GM23338 (cell line): ENCODE measurements around the gene ADCY5. TPM values are rescaled to one million over a fixed set of nuclear protein-coding genes. Genes with fewer than 3 reads are reported as not detected.

Experiments used
- ATAC-seq: fragments of 200-7000 bp; cut with Tn5 transposase; 3 replicates; pipeline ENCODE4 v1.9.1; 2020
- DNase-seq: peaks from one replicate; pipeline ENCODE4 v3.0.0-alpha.2; 2015; ENCODE audit warnings: low spot score
- H2AFZ ChIP-seq: fragments of 200-600 bp; sonication (generic); 2 replicates; pipeline ENCODE4 v1.8.0; 2016; ENCODE audit warnings: antibody characterized with exemption, mild to moderate bottlenecking, moderate library complexity
- H3F3A ChIP-seq: fragments of 200-600 bp; sonication (generic); replicated peaks from 2 replicates; pipeline ENCODE4 v1.8.0; 2017; ENCODE audit warnings: antibody characterized with exemption, mixed run types, low read depth
- H3K27ac ChIP-seq: fragments of 200-600 bp; sonication (generic); 2 replicates; pipeline ENCODE4 v1.6.1; 2016; ENCODE audit warnings: low read depth
- H3K27me3 ChIP-seq: fragments of 200-600 bp; sonication (generic); 2 replicates; pipeline ENCODE4 v1.8.0; 2016; ENCODE audit warnings: mild to moderate bottlenecking, mixed run types, moderate library complexity; ENCODE audit not compliant: insufficient read depth
- H3K36me3 ChIP-seq: fragments of 200-600 bp; sonication (generic); 2 replicates; pipeline ENCODE4 v1.8.0; 2016; ENCODE audit warnings: mild to moderate bottlenecking; ENCODE audit not compliant: insufficient read depth
- H3K4me1 ChIP-seq: fragments of 200-600 bp; sonication (generic); 2 replicates; pipeline ENCODE4 v1.8.0; 2016; ENCODE audit warnings: mild to moderate bottlenecking, moderate library complexity; ENCODE audit not compliant: insufficient read depth
- H3K4me2 ChIP-seq: fragments of 200-600 bp; sonication (generic); 2 replicates; pipeline ENCODE4 v1.7.1; 2017; ENCODE audit warnings: mixed run types
- H3K4me3 ChIP-seq: fragments of 200-600 bp; sonication (generic); 2 replicates; pipeline ENCODE4 v1.6.1; 2016; ENCODE audit warnings: mixed run types
- H3K79me2 ChIP-seq: fragments of 200-600 bp; sonication (generic); replicated peaks from 2 replicates; pipeline ENCODE4 v1.8.0; 2017; ENCODE audit warnings: mild to moderate bottlenecking; ENCODE audit not compliant: insufficient read depth
- H3K9me2 ChIP-seq: fragments of 200-600 bp; sonication (generic); 2 replicates; pipeline ENCODE4 v1.8.0; 2017; ENCODE audit not compliant: insufficient read depth
- H4K20me1 ChIP-seq: fragments of 200-600 bp; sonication (generic); replicated peaks from 2 replicates; pipeline ENCODE4 v1.8.0; 2017; ENCODE audit warnings: mild to moderate bottlenecking; ENCODE audit not compliant: insufficient read depth
- H3K27ac Mint-ChIP-seq: 2 replicates; pipeline ENCODE4 v1.8.0; 2020; ENCODE audit warnings: inconsistent platforms, mild to moderate bottlenecking, moderate library complexity, mixed read lengths
- H3K27me3 Mint-ChIP-seq: 3 replicates; pipeline ENCODE4 v1.8.0; 2022; ENCODE audit warnings: low read depth, mild to moderate bottlenecking, moderate library complexity, mixed read lengths, inconsistent platforms; ENCODE audit not compliant: insufficient read depth, poor library complexity
- H3K36me3 Mint-ChIP-seq: 3 replicates; pipeline ENCODE4 v1.8.0; 2021; ENCODE audit warnings: low read depth, mild to moderate bottlenecking, inconsistent platforms, moderate library complexity, mixed read lengths
- H3K4me1 Mint-ChIP-seq: 3 replicates; pipeline ENCODE4 v1.8.0; 2020; ENCODE audit warnings: mild to moderate bottlenecking, inconsistent platforms, mixed read lengths
- H3K4me3 Mint-ChIP-seq: 3 replicates; pipeline ENCODE4 v1.8.0; 2021; ENCODE audit warnings: moderate library complexity, mild to moderate bottlenecking, inconsistent platforms, mixed read lengths
- H3K9me3 Mint-ChIP-seq: 3 replicates; pipeline ENCODE4 v1.8.0; 2020; ENCODE audit warnings: moderate library complexity, mild to moderate bottlenecking, inconsistent platforms, mixed read lengths
- CREB1 ChIP-seq: fragments of 250-450 bp; sonication (Bioruptor Pico); IDR thresholded peaks from 2 replicates; pipeline ENCODE4 v1.5.0; 2020; ENCODE audit warnings: low read depth, mild to moderate bottlenecking, moderate library complexity
- EZH2 ChIP-seq: fragments of 200-600 bp; sonication (generic); IDR thresholded peaks from one replicate; pipeline ENCODE4 v1.8.0; 2017; ENCODE audit warnings: antibody characterized with exemption, mild to moderate bottlenecking, low read depth; ENCODE audit not compliant: unreplicated experiment
- EZH2phosphoT487 ChIP-seq: fragments of 200-600 bp; sonication (generic); IDR thresholded peaks from one replicate; pipeline ENCODE4 v1.8.1; 2018; ENCODE audit warnings: antibody characterized with exemption; ENCODE audit not compliant: unreplicated experiment
- JUNB ChIP-seq: IDR thresholded peaks from one replicate; pipeline ENCODE4 v1.6.1; 2016; ENCODE audit warnings: antibody characterized with exemption; ENCODE audit not compliant: unreplicated experiment
- NANOG ChIP-seq: IDR thresholded peaks from 2 replicates; pipeline ENCODE4 v1.6.1; 2016; ENCODE audit warnings: antibody characterized with exemption, borderline replicate concordance
- POLR2AphosphoS5 ChIP-seq: IDR thresholded peaks from 2 replicates; pipeline ENCODE4 v1.6.1; 2016; ENCODE audit warnings: antibody characterized with exemption, low read depth
- STAT1 ChIP-seq: IDR thresholded peaks from one replicate; pipeline ENCODE4 v1.6.1; 2016; ENCODE audit warnings: antibody characterized with exemption; ENCODE audit not compliant: unreplicated experiment
- ZNF114 ChIP-seq: fragments of 250-450 bp; sonication (Bioruptor Pico); IDR thresholded peaks from 2 replicates; pipeline ENCODE4 v1.5.0; 2020; ENCODE audit warnings: mild to moderate bottlenecking, moderate library complexity
- ZNF331 ChIP-seq: fragments of 250-450 bp; sonication (Bioruptor Pico); IDR thresholded peaks from 2 replicates; pipeline ENCODE4 v1.5.0; 2020; ENCODE audit warnings: low read depth, mild to moderate bottlenecking, moderate library complexity
- polyA plus RNA-seq: library from polyadenylated mRNA; unstranded; fragments of >200 nt; fragmentation: Nextera tagmentation; extraction: Ambion mirVana; gene quantifications from 2 replicates; pipeline ENCODE4 v1.2.1, GENCODE V29; 2016
- total RNA-seq: library from RNA; depleted of rRNA; stranded (reverse); fragments of >200 nt; shearing (Covaris generic); gene quantifications from 2 replicates; pipeline ENCODE4 v1.2.3, GENCODE V29; 2014
- TF ChIP-seq, protein P1 (sequence below): IDR thresholded peaks from 2 replicates; pipeline ENCODE4 v1.6.1; 2016; ENCODE audit warnings: antibody characterized with exemption
- TF ChIP-seq, protein P2 (sequence below): fragments of 250-450 bp; sonication (Bioruptor Pico); IDR thresholded peaks from 2 replicates; pipeline ENCODE4 v1.5.0; 2020; ENCODE audit warnings: mild to moderate bottlenecking, moderate library complexity
- TF ChIP-seq, protein P3 (sequence below), 2 experiments: fragments of 200-600 bp in 1 of 2; sonication (generic) in 1 of 2; conservative IDR thresholded peaks; 2 replicates each; pipeline versions ENCODE4 v1.5.1 to v1.6.1; 2016 to 2017; ENCODE audit warnings: antibody characterized with exemption in 2 of 2, low read depth in 2 of 2, mild to moderate bottlenecking in 2 of 2, moderate library complexity in 1 of 2
- TF ChIP-seq, protein P4 (sequence below): IDR thresholded peaks from one replicate; pipeline ENCODE4 v1.6.1; 2018; ENCODE audit warnings: antibody characterized with exemption; ENCODE audit not compliant: unreplicated experiment

Gene ADCY5
- total and polyA plus RNA-seq, 2 experiments from 2014 or later: 3.5 to 10.2 TPM

DNA sequence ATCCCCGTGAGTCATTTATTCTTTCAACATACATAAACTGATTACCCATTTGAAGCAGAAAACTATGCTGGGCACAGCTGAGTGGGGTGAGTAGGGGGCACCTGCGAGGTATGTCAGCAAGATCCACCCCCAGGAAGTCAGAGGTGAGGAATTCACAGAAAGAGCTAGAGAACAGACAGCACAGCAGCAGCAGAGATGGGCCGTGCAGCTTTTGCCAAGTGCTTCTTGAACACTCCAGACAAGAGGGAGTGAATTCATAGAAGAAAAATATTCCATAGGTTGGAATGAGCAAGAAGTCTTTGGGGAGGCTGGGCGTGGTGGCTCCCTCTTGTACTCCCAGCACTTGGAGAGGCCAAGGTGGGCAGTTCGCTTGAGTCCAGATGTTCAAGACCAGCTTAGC lies 9.4 kb upstream of the ADCY5 start:
- H3F3A ChIP-seq: no peaks in the 10 kb centered on the region
- Mint-ChIP-seq H3K36me3 (no peaks in the 10 kb centered on the region), H3K4me3 (no peak overlapping the region), H3K27me3 (peaks cover 10% of the 10 kb centered on the region), H3K9me3 (no peaks in the 10 kb centered on the region), H3K27ac (peak overlapping the region; percentile 6; the same call in 1 of the 2 replicates), H3K4me1 (peaks cover 35% of the 10 kb centered on the region)
- H3K4me1 ChIP-seq: peaks cover 25% of the 10 kb centered on the region
- H4K20me1 ChIP-seq: no peaks in the 10 kb centered on the region
- H3K27ac ChIP-seq: no peak overlapping the region
- no peak overlapping the region for H3K4me3 ChIP-seq
- peaks cover 7% of the 10 kb centered on the region; the same call in 1 of the 2 replicates for H3K9me2 ChIP-seq
- H3K4me2 ChIP-seq: peak overlapping the region; percentile 63
- H3K27me3 ChIP-seq: no peaks in the 10 kb centered on the region
- H2AFZ ChIP-seq: no peak overlapping the region
- H3K36me3 ChIP-seq: no peaks in the 10 kb centered on the region
- ATAC-seq: no peak
- H3K79me2 ChIP-seq: no peaks in the 10 kb centered on the region
- DNase-seq: no peak
- TF ChIP-seq, protein P1, sequence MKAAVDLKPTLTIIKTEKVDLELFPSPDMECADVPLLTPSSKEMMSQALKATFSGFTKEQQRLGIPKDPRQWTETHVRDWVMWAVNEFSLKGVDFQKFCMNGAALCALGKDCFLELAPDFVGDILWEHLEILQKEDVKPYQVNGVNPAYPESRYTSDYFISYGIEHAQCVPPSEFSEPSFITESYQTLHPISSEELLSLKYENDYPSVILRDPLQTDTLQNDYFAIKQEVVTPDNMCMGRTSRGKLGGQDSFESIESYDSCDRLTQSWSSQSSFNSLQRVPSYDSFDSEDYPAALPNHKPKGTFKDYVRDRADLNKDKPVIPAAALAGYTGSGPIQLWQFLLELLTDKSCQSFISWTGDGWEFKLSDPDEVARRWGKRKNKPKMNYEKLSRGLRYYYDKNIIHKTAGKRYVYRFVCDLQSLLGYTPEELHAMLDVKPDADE: no peak
- TF ChIP-seq NANOG (no peak), CREB1 (CRISPR knock-in tag) (no peak), STAT1 (no peak), EZH2phosphoT487 (no peak), JUNB (no peak), ZNF114 (CRISPR knock-in tag) (no peak), ZNF331 (no peak), POLR2AphosphoS5 (no peak), EZH2 (no peak)
- TF ChIP-seq, protein P2, sequence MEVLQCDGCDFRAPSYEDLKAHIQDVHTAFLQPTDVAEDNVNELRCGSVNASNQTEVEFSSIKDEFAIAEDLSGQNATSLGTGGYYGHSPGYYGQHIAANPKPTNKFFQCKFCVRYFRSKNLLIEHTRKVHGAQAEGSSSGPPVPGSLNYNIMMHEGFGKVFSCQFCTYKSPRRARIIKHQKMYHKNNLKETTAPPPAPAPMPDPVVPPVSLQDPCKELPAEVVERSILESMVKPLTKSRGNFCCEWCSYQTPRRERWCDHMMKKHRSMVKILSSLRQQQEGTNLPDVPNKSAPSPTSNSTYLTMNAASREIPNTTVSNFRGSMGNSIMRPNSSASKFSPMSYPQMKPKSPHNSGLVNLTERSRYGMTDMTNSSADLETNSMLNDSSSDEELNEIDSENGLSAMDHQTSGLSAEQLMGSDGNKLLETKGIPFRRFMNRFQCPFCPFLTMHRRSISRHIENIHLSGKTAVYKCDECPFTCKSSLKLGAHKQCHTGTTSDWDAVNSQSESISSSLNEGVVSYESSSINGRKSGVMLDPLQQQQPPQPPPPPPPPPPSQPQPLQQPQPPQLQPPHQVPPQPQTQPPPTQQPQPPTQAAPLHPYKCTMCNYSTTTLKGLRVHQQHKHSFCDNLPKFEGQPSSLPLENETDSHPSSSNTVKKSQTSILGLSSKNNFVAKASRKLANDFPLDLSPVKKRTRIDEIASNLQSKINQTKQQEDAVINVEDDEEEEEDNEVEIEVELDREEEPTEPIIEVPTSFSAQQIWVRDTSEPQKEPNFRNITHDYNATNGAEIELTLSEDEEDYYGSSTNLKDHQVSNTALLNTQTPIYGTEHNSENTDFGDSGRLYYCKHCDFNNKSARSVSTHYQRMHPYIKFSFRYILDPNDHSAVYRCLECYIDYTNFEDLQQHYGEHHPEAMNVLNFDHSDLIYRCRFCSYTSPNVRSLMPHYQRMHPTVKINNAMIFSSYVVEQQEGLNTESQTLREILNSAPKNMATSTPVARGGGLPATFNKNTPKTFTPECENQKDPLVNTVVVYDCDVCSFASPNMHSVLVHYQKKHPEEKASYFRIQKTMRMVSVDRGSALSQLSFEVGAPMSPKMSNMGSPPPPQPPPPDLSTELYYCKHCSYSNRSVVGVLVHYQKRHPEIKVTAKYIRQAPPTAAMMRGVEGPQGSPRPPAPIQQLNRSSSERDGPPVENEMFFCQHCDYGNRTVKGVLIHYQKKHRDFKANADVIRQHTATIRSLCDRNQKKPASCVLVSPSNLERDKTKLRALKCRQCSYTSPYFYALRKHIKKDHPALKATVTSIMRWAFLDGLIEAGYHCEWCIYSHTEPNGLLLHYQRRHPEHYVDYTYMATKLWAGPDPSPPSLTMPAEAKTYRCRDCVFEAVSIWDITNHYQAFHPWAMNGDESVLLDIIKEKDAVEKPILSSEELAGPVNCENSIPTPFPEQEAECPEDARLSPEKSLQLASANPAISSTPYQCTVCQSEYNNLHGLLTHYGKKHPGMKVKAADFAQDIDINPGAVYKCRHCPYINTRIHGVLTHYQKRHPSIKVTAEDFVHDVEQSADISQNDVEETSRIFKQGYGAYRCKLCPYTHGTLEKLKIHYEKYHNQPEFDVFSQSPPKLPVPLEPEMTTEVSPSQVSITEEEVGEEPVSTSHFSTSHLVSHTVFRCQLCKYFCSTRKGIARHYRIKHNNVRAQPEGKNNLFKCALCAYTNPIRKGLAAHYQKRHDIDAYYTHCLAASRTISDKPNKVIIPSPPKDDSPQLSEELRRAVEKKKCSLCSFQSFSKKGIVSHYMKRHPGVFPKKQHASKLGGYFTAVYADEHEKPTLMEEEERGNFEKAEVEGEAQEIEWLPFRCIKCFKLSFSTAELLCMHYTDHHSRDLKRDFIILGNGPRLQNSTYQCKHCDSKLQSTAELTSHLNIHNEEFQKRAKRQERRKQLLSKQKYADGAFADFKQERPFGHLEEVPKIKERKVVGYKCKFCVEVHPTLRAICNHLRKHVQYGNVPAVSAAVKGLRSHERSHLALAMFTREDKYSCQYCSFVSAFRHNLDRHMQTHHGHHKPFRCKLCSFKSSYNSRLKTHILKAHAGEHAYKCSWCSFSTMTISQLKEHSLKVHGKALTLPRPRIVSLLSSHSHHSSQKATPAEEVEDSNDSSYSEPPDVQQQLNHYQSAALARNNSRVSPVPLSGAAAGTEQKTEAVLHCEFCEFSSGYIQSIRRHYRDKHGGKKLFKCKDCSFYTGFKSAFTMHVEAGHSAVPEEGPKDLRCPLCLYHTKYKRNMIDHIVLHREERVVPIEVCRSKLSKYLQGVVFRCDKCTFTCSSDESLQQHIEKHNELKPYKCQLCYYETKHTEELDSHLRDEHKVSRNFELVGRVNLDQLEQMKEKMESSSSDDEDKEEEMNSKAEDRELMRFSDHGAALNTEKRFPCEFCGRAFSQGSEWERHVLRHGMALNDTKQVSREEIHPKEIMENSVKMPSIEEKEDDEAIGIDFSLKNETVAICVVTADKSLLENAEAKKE (CRISPR knock-in tag): no peak
- TF ChIP-seq, protein P3, sequence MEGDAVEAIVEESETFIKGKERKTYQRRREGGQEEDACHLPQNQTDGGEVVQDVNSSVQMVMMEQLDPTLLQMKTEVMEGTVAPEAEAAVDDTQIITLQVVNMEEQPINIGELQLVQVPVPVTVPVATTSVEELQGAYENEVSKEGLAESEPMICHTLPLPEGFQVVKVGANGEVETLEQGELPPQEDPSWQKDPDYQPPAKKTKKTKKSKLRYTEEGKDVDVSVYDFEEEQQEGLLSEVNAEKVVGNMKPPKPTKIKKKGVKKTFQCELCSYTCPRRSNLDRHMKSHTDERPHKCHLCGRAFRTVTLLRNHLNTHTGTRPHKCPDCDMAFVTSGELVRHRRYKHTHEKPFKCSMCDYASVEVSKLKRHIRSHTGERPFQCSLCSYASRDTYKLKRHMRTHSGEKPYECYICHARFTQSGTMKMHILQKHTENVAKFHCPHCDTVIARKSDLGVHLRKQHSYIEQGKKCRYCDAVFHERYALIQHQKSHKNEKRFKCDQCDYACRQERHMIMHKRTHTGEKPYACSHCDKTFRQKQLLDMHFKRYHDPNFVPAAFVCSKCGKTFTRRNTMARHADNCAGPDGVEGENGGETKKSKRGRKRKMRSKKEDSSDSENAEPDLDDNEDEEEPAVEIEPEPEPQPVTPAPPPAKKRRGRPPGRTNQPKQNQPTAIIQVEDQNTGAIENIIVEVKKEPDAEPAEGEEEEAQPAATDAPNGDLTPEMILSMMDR (conservative IDR thresholded peaks at IDR 0.05; ENCODE audit: low read depth in 2 of 2): no peak
- TF ChIP-seq, protein P4, sequence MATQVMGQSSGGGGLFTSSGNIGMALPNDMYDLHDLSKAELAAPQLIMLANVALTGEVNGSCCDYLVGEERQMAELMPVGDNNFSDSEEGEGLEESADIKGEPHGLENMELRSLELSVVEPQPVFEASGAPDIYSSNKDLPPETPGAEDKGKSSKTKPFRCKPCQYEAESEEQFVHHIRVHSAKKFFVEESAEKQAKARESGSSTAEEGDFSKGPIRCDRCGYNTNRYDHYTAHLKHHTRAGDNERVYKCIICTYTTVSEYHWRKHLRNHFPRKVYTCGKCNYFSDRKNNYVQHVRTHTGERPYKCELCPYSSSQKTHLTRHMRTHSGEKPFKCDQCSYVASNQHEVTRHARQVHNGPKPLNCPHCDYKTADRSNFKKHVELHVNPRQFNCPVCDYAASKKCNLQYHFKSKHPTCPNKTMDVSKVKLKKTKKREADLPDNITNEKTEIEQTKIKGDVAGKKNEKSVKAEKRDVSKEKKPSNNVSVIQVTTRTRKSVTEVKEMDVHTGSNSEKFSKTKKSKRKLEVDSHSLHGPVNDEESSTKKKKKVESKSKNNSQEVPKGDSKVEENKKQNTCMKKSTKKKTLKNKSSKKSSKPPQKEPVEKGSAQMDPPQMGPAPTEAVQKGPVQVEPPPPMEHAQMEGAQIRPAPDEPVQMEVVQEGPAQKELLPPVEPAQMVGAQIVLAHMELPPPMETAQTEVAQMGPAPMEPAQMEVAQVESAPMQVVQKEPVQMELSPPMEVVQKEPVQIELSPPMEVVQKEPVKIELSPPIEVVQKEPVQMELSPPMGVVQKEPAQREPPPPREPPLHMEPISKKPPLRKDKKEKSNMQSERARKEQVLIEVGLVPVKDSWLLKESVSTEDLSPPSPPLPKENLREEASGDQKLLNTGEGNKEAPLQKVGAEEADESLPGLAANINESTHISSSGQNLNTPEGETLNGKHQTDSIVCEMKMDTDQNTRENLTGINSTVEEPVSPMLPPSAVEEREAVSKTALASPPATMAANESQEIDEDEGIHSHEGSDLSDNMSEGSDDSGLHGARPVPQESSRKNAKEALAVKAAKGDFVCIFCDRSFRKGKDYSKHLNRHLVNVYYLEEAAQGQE: no peak
